GM18517 (cell line): ENCODE results near the gene IDUA.
"Not testable (repeated sequence)": the region's sequence is repeated elsewhere in the genome, so short reads cannot be mapped to it uniquely, and the experiment has no call there.

ENCODE experiments used
- ATAC-seq: cut with Tn5 transposase; IDR thresholded peaks from one replicate; pipeline ENCODE4 v1.9.1; 2021; ENCODE audit warnings: mild to moderate bottlenecking, moderate library complexity; ENCODE audit not compliant: unreplicated experiment

The IDUA gene

GRCh38 chr4:1043162-1043561 is 56.3 kb downstream of the IDUA start:
- ATAC-seq: no peak

DNA sequence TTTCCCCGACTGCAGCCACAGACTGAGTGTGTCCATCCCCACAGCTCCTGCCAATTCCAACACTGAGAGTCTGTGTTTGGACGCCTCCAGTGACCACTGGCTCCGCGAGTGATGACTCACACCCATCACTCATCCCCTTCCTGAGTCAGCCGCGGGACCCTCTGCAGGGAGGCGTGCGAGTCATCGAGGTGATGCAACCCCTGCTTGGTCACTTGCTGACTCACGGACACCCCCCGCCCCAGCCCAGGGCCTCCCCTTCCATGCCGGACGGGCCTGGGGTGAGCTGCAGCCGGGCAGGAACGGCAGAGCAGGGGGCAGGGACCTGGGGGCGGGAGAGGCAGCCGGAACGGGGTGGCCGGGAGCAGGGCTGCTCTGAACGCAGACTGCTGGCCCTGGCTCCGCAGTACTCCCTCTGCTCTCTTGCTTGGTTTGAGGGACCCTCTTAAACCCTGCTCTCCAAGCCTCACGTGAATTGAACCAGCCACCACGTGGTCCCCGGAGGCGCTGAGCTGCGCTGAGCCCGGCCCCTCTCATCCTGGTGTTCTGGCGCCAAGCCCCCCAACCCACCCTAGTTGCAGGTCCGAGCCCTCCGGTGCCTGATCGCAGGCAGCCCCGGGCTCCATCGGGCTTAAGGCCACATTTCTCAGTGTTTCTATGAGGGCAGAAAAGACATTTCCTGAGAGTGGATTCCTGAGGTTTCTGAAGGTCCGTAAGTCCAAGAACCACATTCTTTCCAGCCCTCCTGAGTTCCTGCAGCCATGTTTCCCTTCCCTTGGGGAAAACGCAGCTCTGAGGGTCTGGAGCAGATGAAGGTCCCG is 57.0 kb downstream of the IDUA start:
- ATAC-seq: no peak

DNA sequence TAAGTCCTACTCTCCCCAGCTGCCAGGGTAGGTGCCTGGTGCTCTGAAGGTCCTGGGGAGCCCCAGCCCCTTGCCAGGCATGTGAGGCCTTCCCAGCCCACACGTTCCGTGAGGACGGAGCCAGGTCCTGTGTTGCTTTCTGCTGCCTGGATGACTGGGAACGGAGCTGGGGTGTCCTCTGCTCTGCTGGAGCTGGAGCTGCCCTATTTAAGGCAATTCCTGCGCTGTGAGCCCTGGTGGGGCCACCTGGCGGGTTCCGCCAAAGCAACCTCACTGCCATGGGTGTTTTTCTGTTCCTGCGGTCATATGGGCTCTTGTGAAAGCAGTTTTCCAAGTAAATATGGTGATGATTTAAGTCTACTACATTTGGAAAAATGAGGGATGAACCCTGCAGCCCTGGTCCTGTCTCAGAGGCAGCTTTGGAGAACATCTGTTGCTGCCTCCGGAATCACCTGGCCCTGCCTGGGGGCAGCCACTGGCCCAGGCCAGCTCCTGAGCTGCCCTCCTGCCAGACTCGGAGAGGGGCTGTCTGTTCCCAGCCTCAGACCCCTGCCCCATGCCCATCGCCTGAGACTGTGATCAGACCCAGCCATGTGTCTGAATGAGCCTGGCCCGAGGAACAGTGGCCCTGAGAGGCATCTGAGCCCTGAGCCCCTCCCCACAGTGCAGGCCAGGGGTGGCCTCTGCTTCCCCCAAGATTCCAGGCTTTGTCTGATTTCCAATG is 57.8 kb downstream of the IDUA start:
- ATAC-seq: no peak

GRCh38 chr4:1045193-1045594 is 58.4 kb downstream of the IDUA start:
- no peak for ATAC-seq

DNA sequence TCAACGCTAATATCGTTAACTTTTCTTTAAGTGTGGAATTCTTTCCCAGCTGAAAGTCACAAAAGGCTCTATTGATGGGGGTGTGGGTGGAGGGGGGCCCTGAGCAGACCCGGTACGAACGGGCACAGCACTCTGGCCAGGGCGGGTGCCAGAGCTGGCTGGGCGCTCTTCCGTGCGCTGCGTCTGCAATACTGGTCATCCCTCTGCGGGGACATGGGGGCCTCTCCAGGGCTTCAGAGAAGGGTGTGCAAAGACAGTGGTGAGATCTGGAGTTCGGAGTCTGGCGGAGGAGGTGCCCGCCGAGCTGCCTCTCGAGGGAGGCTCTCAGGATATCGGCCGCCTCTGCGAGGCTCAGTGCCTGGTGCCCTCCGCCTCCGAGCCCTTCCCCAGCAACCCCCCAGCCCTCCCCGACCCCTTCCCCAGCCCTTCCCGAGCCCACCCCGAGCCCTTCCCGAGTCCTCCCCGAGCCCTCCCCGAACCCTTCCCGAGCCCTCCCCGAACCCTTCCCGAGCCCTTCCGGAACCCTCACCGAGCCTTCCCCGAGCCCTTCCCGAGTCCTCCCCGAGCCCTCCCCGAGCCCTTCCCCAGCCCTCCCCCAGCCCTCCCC is 58.9 kb downstream of the IDUA start:
- ATAC-seq: no peak

- ATAC-seq: not testable (repeated sequence)
These were observed 59.8 kb downstream of the IDUA start for GRCh38 chr4:1046581-1047011.

GRCh38 chr4:1047106-1047975 is 60.5 kb downstream of the IDUA start:
- ATAC-seq: no peak

- no peak for ATAC-seq
These were observed 61.3 kb downstream of the IDUA start for GRCh38 chr4:1047976-1048772.

- no peak for ATAC-seq
These were observed 62.1 kb downstream of the IDUA start for GRCh38 chr4:1048773-1049590.

GRCh38 chr4:1049591-1049905 is 62.7 kb downstream of the IDUA start:
- ATAC-seq: no peak

GRCh38 chr4:1050486-1051213 is 63.8 kb downstream of the IDUA start:
- ATAC-seq: no peak

- ATAC-seq: no peak
These were observed 64.6 kb downstream of the IDUA start for GRCh38 chr4:1051472-1051871.

DNA sequence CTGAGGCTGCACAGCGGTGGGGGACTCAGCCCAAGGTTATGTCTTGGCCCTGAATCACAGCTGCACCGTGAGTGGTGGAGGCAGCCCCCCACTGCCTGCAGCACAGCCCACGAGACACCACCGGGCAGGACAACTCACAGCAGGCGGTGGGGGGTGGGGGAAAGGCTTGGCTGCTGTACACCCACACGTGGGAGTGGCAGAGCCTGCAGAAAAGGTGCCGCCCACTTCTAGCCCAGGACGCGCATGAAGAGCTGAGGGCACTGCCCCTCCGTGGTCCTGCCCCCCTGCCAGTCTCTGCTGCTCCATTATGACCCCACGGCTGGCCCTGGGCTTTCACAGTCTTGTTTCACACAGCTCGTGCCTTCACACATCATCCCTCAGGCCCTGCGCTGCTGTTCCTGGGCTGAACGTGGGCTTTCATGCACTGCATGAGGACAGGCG is 65.4 kb downstream of the IDUA start:
- ATAC-seq: no peak

GRCh38 chr4:1053080-1053661 is 66.3 kb downstream of the IDUA start:
- no peak for ATAC-seq

- not testable (repeated sequence) for ATAC-seq
These were observed 67.0 kb downstream of the IDUA start for GRCh38 chr4:1053891-1054290.
